ENCODE data around the gene OR10D3.

GRCh38 chr11:124147951-124148350, 35.2 kb upstream of the OR10D3 start:
- TF ChIP-seq, protein P1, sequence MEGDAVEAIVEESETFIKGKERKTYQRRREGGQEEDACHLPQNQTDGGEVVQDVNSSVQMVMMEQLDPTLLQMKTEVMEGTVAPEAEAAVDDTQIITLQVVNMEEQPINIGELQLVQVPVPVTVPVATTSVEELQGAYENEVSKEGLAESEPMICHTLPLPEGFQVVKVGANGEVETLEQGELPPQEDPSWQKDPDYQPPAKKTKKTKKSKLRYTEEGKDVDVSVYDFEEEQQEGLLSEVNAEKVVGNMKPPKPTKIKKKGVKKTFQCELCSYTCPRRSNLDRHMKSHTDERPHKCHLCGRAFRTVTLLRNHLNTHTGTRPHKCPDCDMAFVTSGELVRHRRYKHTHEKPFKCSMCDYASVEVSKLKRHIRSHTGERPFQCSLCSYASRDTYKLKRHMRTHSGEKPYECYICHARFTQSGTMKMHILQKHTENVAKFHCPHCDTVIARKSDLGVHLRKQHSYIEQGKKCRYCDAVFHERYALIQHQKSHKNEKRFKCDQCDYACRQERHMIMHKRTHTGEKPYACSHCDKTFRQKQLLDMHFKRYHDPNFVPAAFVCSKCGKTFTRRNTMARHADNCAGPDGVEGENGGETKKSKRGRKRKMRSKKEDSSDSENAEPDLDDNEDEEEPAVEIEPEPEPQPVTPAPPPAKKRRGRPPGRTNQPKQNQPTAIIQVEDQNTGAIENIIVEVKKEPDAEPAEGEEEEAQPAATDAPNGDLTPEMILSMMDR (IDR thresholded peaks at IDR 0.05), result no peak
- TF ChIP-seq POLR2A (IDR thresholded peaks at IDR 0.05), result no peak

Data from adrenal gland (tissue), 5 donors.